ENCODE results near the gene OSM.

- TF ChIP-seq ZNF384 (IDR thresholded peaks at IDR 0.05), result no peak
- no peak for TF ChIP-seq SP1 (IDR thresholded peaks at IDR 0.05)
- no peak for TF ChIP-seq NFRKB (IDR thresholded peaks at IDR 0.05)
- TF ChIP-seq FOXA1 (IDR thresholded peaks at IDR 0.05), result no peak
- TF ChIP-seq BHLHE40 (IDR thresholded peaks at IDR 0.05; ENCODE audit: borderline replicate concordance), result no peak
- TF ChIP-seq HDGF (IDR thresholded peaks at IDR 0.05; ENCODE audit: borderline replicate concordance), result no peak
- no peak for TF ChIP-seq ARNT (IDR thresholded peaks at IDR 0.05)
- TF ChIP-seq FOXM1 (IDR thresholded peaks at IDR 0.05; ENCODE audit: borderline replicate concordance), result no peak
- TF ChIP-seq PKNOX1 (IDR thresholded peaks at IDR 0.05), result no peak
- TF ChIP-seq SUZ12 (IDR thresholded peaks at IDR 0.05), result no peak
- TF ChIP-seq L3MBTL2 (conservative IDR thresholded peaks at IDR 0.05), result no peak
- TF ChIP-seq FOXK2 (IDR thresholded peaks at IDR 0.05), result no peak
- no peak for TF ChIP-seq LEF1 (IDR thresholded peaks at IDR 0.05; ENCODE audit: borderline replicate concordance)
These were observed 17.3 kb downstream of the OSM start for GRCh38 chr22:30249049-30250038.

Data from HEK293T (cell line).